Astrocyte (in vitro differentiated cells and primary cell): ENCODE measurements around the gene CREB5.

Experiments used
- CTCF ChIP-seq: IDR thresholded peaks from 2 replicates; pipeline ENCODE4 v1.5.1; 2011; ENCODE audit warnings: low read depth, mild to moderate bottlenecking, inconsistent platforms, low read length, moderate library complexity; ENCODE audit not compliant: insufficient read depth
- EZH2 ChIP-seq: IDR thresholded peaks from 2 replicates; pipeline ENCODE4 v1.6.1; 2012; ENCODE audit warnings: mild to moderate bottlenecking, low read length, inconsistent platforms; ENCODE audit not compliant: insufficient read depth

- TF ChIP-seq CTCF (no peak), EZH2 (no peak)
Observed at GRCh38 chr7:28465697-28466096, 53.4 kb downstream of the CREB5 start.
